GM12801 (cell line): ENCODE results near the gene MACROD1.

Experiments used
- TF ChIP-seq, protein P1 (sequence below): IDR thresholded peaks from one replicate; pipeline ENCODE4 v1.5.1; 2011; ENCODE audit warnings: control low read depth; ENCODE audit not compliant: insufficient read length; ENCODE audit errors: extremely low read depth

MACROD1 gene

DNA sequence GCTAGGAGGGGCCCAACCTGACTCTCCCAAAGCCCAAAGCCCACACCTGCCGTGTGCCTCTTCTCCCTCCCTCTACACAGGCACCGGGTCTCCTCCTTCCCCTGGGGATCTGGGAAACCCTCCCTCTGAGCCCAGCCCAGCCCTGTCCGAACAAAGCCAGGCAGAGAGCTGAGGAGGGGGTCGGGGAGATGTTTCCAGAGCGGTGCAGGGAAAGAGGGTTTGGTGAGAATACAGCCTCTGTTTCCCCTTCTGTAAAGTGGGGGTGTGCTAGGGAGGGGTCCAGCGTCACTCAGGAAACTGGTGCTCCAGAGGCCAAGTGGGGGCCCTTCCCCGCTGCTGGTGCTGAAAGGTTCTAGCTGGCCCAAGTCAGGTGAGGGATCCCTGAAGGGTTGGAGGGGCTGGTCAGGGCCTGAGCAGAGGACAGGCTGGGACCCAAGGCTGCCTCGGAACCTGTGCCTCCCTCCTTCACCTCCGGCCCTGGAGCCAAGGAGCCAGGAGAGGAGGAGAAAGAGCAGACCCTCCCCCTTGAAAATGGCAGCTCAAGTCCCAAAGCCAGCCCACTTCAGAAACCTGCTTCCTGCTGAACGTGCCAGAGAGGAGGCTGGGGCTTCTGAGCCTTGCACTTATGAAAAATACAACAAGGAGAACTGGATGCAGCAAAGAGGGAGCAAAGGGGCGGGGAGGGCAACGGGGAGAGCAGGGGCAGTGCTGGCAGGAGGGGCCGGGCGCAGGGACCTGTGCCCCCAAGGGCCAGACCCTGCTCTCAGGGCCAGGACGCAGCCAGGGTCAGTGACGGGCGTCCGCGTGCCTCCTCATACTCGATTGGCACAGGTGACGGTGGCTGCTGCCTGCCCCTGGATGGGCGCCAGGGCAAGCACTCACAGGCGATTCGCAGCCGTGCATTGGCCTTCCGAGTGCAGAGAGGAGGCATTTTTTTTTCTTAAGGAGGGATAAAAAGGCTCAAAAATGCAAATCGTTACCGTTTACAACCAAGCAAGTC, 43.2 kb downstream of the MACROD1 start:
- TF ChIP-seq, protein P1, sequence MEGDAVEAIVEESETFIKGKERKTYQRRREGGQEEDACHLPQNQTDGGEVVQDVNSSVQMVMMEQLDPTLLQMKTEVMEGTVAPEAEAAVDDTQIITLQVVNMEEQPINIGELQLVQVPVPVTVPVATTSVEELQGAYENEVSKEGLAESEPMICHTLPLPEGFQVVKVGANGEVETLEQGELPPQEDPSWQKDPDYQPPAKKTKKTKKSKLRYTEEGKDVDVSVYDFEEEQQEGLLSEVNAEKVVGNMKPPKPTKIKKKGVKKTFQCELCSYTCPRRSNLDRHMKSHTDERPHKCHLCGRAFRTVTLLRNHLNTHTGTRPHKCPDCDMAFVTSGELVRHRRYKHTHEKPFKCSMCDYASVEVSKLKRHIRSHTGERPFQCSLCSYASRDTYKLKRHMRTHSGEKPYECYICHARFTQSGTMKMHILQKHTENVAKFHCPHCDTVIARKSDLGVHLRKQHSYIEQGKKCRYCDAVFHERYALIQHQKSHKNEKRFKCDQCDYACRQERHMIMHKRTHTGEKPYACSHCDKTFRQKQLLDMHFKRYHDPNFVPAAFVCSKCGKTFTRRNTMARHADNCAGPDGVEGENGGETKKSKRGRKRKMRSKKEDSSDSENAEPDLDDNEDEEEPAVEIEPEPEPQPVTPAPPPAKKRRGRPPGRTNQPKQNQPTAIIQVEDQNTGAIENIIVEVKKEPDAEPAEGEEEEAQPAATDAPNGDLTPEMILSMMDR: no peak

DNA sequence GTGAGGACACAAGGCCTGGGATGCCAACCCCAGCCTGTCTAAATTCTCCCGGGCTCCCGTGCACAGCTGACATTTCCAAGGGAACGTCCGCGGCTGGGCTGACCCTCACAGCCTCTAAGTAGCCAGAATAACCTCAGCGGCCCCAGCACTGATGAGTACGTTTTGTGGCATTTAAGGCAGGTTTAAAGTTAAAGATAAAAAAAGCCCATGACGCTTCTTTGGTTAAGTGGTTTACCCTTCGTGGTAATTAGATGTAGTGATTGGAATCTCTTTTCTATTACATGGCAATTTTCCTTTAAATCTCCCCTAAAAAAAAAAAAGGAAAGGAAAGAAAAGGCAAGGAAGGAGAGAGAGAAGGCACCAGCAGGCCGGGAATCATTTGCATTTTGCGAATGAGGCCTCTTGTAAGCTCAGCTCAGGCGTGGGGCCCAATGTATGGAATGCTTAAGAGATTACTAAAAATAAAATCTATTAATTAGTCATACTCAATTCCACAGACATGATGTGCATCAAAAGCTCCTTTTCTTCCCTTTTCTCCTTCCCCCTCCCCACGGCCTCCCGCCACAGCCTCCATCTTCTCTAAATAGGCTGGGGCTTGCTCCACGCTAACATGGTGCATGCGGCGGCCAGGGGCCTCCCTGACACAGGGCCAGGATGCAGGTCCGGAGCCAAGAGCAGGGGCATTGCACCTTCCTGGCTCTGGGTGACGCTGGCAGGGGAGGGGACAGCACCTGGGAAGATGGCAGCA, 44.1 kb downstream of the MACROD1 start:
- TF ChIP-seq, protein P1: no peak

DNA sequence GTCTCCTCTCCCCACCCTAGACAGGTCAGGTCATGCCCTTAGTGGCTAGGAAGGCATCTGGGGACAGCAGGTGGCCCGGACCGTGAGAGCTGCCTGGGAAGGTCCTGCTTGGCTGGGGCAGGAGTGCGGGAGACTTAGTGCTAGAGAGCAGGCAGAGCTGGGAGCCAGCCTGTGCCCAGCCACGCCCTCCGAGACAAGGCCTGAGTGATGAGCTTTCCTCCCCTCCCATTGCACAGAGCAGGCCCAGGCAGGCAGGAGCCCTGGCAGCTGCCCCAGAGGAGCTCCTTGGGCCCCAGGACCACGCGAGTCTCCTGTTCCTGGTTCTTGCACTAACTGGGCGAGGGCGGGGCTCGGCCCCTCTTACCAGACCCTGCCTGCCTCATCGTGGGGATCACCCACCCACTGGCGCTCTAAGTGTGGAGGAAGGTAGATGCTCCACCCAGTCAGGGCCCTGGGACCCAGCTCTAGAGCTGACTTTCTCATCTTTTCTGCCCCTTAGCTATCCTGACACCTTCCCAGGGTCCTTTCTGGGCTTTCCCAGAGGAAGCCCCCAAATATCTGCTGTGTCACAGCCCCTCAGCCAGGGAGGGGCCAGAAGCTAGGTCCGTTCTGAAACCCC, 44.9 kb downstream of the MACROD1 start:
- TF ChIP-seq, protein P1: no peak

DNA sequence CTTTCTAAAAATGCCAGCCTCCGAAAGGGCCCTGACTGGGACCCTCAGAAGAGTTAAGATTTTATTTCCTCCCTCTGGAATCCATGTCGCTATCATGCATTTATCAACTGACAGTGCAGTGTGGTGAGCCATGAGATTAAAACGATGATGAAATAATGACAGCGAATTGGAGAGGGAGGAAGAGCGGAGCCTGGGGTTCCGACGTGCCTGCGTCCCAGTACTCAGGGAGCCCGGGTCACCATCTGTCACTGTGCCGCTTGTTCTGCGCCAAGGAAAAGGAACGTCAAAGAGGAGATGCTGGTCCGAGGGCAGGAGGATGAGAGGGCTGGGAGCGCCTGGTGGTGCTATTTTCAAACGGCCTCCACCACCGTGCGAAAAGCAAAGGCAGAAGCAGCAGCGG, 46.2 kb downstream of the MACROD1 start:
- TF ChIP-seq, protein P1: no peak

DNA sequence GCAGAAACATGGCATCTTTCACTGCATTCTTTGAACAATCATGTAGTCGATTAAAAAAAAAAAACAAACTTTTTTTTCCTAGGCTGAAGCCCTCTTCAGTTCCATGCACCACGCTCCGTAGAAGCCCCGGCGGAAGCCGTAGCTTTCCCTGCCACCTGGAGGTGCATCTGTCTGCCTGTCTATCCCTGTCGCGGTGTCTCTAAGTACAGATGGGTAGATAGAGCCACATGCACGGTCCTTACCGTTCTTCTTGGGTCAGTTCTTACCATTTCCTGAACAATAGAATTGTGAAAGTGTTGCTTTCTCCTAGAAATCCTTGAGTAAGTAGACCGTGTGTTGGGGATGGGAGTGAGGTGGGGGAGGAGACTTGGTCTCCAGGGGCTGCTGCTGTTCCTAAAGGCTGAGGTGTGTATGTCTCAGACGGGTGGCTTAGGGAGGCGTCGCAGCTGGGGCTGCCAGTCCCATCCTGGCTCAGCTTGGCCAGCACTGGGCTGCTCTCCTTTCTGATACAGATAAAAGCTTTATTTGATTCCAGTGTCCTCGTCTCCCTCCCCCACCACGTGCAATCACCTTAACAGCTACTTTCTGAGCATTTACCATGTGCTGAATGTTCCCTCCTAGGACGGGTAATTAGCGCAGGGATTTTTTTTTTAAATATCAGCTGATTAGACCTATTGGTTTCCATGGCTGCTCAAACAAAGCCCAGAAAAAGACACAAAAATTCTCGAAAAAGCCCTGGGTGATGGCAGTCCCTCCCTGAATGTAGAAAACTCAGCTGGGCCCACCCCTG, 46.8 kb downstream of the MACROD1 start:
- TF ChIP-seq, protein P1: no peak

DNA sequence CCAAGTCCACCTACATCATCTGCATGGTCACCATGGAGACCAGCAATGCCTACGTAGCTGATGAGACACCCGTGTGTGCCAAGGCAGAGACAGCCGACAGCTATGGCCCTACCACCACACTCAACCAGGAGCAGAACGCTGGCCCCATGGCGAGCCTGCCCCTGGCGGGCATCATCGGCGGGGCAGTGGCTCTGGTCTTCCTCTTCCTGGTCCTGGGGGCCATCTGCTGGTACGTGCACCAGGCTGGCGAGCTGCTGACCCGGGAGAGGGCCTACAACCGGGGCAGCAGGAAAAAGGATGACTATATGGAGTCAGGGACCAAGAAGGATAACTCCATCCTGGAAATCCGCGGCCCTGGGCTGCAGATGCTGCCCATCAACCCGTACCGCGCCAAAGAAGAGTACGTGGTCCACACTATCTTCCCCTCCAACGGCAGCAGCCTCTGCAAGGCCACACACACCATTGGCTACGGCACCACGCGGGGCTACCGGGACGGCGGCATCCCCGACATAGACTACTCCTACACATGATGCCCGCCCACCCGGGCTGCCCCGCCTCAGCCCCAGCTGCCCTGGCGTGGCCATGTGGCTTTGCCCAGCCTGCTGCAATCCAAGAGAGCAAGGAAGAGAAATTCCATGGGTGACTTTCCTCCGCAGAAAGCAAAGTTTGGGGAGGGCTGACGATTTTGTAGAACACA, 48.0 kb downstream of the MACROD1 start:
- TF ChIP-seq, protein P1: no peak
